GM12878 (cell line): ENCODE data around the gene COL4A5.

Experiments used
- BMI1 ChIP-seq: fragments of 450-650 bp; IDR thresholded peaks from 2 replicates; pipeline ENCODE4 v1.6.1; 2016; ENCODE audit warnings: mild to moderate bottlenecking, moderate library complexity, borderline replicate concordance
- ETV6 ChIP-seq, 2 experiments: fragments of 450-650 bp in 1 of 2; IDR thresholded peaks in 1 of 2; conservative IDR thresholded peaks in 1 of 2; 2 replicates each; pipeline ENCODE4 v1.6.1; 2014; ENCODE audit warnings: antibody characterized with exemption in 1 of 2, borderline replicate concordance in 1 of 2, low read depth in 1 of 2, mild to moderate bottlenecking in 1 of 2, moderate library complexity in 1 of 2
- FOXM1 ChIP-seq: IDR thresholded peaks from 2 replicates; pipeline ENCODE4 v1.6.1; 2012; ENCODE audit warnings: low read depth, mild to moderate bottlenecking, inconsistent platforms, low read length, moderate library complexity
- MYB ChIP-seq: fragments of 150-350 bp; IDR thresholded peaks from 2 replicates; pipeline ENCODE4 v1.6.1; 2014; ENCODE audit warnings: mild to moderate bottlenecking, low read depth, low read length, borderline replicate concordance
- NBN ChIP-seq: fragments of 450-650 bp; IDR thresholded peaks from 2 replicates; pipeline ENCODE4 v1.6.1; 2016
- POLR2A ChIP-seq: IDR thresholded peaks from 2 replicates; pipeline ENCODE4 v1.6.1; 2011; ENCODE audit warnings: low read depth, mild to moderate bottlenecking, low read length
- RFX5 ChIP-seq: IDR thresholded peaks from 2 replicates; pipeline ENCODE4 v1.6.1; 2011; ENCODE audit warnings: low read depth, low read length, improper control_type of control experiment
- TF ChIP-seq, protein P1 (sequence below): fragments of 450-650 bp; IDR thresholded peaks from 2 replicates; pipeline ENCODE4 v1.6.1; 2017; ENCODE audit warnings: mild to moderate bottlenecking, moderate library complexity
- TF ChIP-seq, protein P2 (sequence below), 3 experiments: IDR thresholded peaks in 2 of 3; conservative IDR thresholded peaks in 1 of 3; 2 replicates each; pipeline ENCODE4 v1.5.1; 2011; ENCODE audit warnings: low read depth in 3 of 3, low read length in 3 of 3, mild to moderate bottlenecking in 3 of 3, control low read depth in 2 of 3, moderate library complexity in 2 of 3, inconsistent platforms in 1 of 3, mixed read lengths in 1 of 3; ENCODE audit not compliant: control insufficient read depth in 2 of 3, insufficient read depth in 1 of 3; ENCODE audit errors: extremely low read depth in 1 of 3

DNA sequence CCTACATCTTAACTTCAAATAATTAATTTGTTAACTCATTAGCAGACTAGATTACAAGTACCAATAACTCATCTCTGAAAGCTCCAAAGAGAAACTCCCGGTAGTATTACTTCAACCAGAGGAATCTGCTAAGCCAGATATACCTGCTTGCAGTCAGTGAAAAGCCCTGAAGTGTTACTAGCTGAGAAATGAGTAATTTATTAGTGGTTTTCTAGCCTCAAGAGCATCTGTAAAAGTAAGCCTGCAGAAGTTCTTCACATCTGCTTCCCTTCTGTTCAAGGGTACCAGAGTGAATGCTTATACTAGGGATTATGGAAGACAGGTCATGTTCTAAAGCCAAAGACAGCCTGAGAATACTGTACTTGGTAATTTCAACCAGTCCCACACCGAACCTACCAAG lies 262.0 kb downstream of the COL4A5 start:
- TF ChIP-seq, protein P1, sequence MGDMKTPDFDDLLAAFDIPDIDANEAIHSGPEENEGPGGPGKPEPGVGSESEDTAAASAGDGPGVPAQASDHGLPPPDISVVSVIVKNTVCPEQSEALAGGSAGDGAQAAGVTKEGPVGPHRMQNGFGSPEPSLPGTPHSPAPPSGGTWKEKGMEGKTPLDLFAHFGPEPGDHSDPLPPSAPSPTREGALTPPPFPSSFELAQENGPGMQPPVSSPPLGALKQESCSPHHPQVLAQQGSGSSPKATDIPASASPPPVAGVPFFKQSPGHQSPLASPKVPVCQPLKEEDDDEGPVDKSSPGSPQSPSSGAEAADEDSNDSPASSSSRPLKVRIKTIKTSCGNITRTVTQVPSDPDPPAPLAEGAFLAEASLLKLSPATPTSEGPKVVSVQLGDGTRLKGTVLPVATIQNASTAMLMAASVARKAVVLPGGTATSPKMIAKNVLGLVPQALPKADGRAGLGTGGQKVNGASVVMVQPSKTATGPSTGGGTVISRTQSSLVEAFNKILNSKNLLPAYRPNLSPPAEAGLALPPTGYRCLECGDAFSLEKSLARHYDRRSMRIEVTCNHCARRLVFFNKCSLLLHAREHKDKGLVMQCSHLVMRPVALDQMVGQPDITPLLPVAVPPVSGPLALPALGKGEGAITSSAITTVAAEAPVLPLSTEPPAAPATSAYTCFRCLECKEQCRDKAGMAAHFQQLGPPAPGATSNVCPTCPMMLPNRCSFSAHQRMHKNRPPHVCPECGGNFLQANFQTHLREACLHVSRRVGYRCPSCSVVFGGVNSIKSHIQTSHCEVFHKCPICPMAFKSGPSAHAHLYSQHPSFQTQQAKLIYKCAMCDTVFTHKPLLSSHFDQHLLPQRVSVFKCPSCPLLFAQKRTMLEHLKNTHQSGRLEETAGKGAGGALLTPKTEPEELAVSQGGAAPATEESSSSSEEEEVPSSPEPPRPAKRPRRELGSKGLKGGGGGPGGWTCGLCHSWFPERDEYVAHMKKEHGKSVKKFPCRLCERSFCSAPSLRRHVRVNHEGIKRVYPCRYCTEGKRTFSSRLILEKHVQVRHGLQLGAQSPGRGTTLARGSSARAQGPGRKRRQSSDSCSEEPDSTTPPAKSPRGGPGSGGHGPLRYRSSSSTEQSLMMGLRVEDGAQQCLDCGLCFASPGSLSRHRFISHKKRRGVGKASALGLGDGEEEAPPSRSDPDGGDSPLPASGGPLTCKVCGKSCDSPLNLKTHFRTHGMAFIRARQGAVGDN = no peak
- no peak for TF ChIP-seq RFX5
- TF ChIP-seq ETV6 (conservative IDR thresholded peaks at IDR 0.05 in 1 of 2, IDR thresholded peaks at IDR 0.05 in 1 of 2; ENCODE audit: borderline replicate concordance in 1 of 2, low read depth in 1 of 2) = no peak
- TF ChIP-seq BMI1 = no peak
- TF ChIP-seq POLR2A = no peak
- TF ChIP-seq NBN = no peak
- no peak for TF ChIP-seq MYB
- no peak for TF ChIP-seq FOXM1
- TF ChIP-seq, protein P2, sequence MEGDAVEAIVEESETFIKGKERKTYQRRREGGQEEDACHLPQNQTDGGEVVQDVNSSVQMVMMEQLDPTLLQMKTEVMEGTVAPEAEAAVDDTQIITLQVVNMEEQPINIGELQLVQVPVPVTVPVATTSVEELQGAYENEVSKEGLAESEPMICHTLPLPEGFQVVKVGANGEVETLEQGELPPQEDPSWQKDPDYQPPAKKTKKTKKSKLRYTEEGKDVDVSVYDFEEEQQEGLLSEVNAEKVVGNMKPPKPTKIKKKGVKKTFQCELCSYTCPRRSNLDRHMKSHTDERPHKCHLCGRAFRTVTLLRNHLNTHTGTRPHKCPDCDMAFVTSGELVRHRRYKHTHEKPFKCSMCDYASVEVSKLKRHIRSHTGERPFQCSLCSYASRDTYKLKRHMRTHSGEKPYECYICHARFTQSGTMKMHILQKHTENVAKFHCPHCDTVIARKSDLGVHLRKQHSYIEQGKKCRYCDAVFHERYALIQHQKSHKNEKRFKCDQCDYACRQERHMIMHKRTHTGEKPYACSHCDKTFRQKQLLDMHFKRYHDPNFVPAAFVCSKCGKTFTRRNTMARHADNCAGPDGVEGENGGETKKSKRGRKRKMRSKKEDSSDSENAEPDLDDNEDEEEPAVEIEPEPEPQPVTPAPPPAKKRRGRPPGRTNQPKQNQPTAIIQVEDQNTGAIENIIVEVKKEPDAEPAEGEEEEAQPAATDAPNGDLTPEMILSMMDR (IDR thresholded peaks at IDR 0.05 in 2 of 3, conservative IDR thresholded peaks at IDR 0.05 in 1 of 3; ENCODE audit: control insufficient read depth in 2 of 3, extremely low read depth in 1 of 3, insufficient read depth in 1 of 3, low read depth in 3 of 3, low read length in 3 of 3) = no peak
